Right atrium auricular region (tissue), 2 donors: ENCODE results near the gene IFIH1. TPM values are rescaled to one million over a fixed set of nuclear protein-coding genes. Genes with fewer than 3 reads are reported as not detected.

Source experiments
- DNase-seq: peaks from one replicate; pipeline ENCODE4 v3.0.0-alpha.2; 2019; ENCODE audit warnings: low spot score
- H3K27ac ChIP-seq, 2 donors: fragments of 200-600 bp; sonication (generic); 1 replicate in 1 of 2; 2 replicates in 1 of 2; pipeline ENCODE4 v1.5.1; 2016 to 2019
- H3K27me3 ChIP-seq, 2 donors: fragments of 200-600 bp; sonication (generic); one replicate each; pipeline versions ENCODE4 v1.5.1 to v1.6.0; 2017 to 2019
- H3K36me3 ChIP-seq: fragments of 200-600 bp; sonication (generic); one replicate; pipeline ENCODE4 v1.5.1; 2016
- H3K4me1 ChIP-seq, 2 donors: fragments of 200-600 bp; sonication (generic); one replicate each; pipeline versions ENCODE4 v1.5.1 to v1.6.0; 2017 to 2019
- H3K4me3 ChIP-seq, 2 donors: fragments of 200-600 bp; sonication (generic); 1 replicate in 1 of 2; 2 replicates in 1 of 2; pipeline ENCODE4 v1.5.1; 2017 to 2019; ENCODE audit warnings: mild to moderate bottlenecking in 1 of 2, moderate library complexity in 1 of 2
- H3K9me3 ChIP-seq, 2 donors: fragments of 200-600 bp; sonication (generic); one replicate each; pipeline ENCODE4 v1.5.1; 2019
- CTCF ChIP-seq, 2 donors: fragments of 200-600 bp; sonication (generic); IDR thresholded peaks; one replicate each; pipeline ENCODE4 v1.5.1; 2019; ENCODE audit warnings: antibody characterized with exemption in 2 of 2
- total RNA-seq, 2 donors: library from RNA; depleted of rRNA; stranded (reverse); fragments of >200 nt; gene quantifications; one replicate each; pipeline ENCODE4 v1.1.0, GENCODE V29; 2016

The IFIH1 gene
- total RNA-seq, 2 donors from 2014 or later: 4.1 to 6.6 TPM

- no peak for TF ChIP-seq CTCF (IDR thresholded peaks at IDR 0.05)
- H3K27ac ChIP-seq: no peak overlapping the region
- no peaks in the 10 kb centered on the region for H3K9me3 ChIP-seq
- H3K4me3 ChIP-seq: no peak overlapping the region
- H3K36me3 ChIP-seq: no peaks in the 10 kb centered on the region
- H3K27me3 ChIP-seq: no peaks in the 10 kb centered on the region
- no peak for DNase-seq
- H3K4me1 ChIP-seq: no peaks in the 10 kb centered on the region
Measured at GRCh38 chr2:162298669-162299335, 19.7 kb downstream of the IFIH1 start.

GRCh38 chr2:162297925-162298552 is 20.4 kb downstream of the IFIH1 start:
- Histone ChIP-seq H3K4me3 (no peak overlapping the region), H3K27ac (no peak overlapping the region), H3K9me3 (no peaks in the 10 kb centered on the region), H3K27me3 (no peaks in the 10 kb centered on the region), H3K4me1 (no peaks in the 10 kb centered on the region), H3K36me3 (no peaks in the 10 kb centered on the region)
- no peak for DNase-seq
- TF ChIP-seq CTCF (IDR thresholded peaks at IDR 0.05): peak; percentile 70 to 89

DNA sequence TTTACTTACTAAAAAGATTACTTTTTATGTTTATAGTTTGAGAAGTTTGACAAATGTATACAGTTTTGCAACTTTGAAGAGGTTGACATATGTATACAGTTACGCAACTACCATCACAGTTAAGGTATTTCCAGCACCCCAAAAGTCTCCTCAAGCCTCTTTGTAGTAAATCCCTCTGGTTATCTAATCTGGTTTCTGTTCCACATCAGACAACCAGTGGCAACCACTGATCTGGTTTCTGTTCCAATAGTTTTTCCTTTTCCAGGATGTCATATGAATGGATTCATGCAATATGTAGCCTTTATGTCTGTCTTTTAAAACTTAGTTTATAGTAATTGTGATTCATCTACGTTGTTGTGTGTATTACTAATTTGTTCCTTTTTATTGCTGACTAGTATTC is 23.5 kb downstream of the IFIH1 start:
- Histone ChIP-seq H3K27me3 (no peaks in the 10 kb centered on the region), H3K9me3 (no peaks in the 10 kb centered on the region), H3K4me1 (no peaks in the 10 kb centered on the region), H3K27ac (no peak overlapping the region), H3K4me3 (no peak overlapping the region), H3K36me3 (no peaks in the 10 kb centered on the region)
- DNase-seq: no peak
- TF ChIP-seq CTCF (IDR thresholded peaks at IDR 0.05): no peak

- Histone ChIP-seq H3K4me3 (no peak overlapping the region), H3K36me3 (no peaks in the 10 kb centered on the region), H3K9me3 (no peaks in the 10 kb centered on the region), H3K27me3 (no peaks in the 10 kb centered on the region), H3K4me1 (no peaks in the 10 kb centered on the region), H3K27ac (no peak overlapping the region)
- no peak for DNase-seq
- no peak for TF ChIP-seq CTCF (IDR thresholded peaks at IDR 0.05)
Measured at GRCh38 chr2:162293122-162293786, 25.2 kb downstream of the IFIH1 start.

DNA sequence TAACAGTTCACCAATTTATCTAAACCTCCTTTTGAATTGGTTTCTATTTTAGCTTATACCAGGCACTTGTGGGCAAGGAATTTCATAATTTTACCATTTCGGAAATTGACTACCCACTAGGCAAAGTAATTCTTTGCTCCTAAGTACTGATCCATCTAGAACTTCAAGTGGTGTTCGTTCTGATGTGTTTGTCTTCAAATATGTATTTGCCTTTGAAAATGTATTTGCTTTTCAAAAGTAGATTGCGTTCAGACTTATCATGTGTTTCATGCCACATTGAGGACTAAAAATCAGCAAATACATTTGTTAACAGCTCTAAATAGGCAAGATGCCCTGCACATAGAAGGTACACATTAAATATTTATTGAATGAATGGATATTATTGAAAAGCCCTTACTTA is 26.7 kb downstream of the IFIH1 start:
- no peak for TF ChIP-seq CTCF (IDR thresholded peaks at IDR 0.05)
- Histone ChIP-seq H3K4me1 (no peaks in the 10 kb centered on the region), H3K27ac (no peak overlapping the region), H3K9me3 (no peaks in the 10 kb centered on the region), H3K27me3 (no peaks in the 10 kb centered on the region), H3K36me3 (peaks cover 8% of the 10 kb centered on the region), H3K4me3 (no peak overlapping the region)
- no peak for DNase-seq
